Fibroblast of lung (primary cell): Measurements from ENCODE around the gene ARL6. TPM values are rescaled to one million over a fixed set of nuclear protein-coding genes. Genes with fewer than 3 reads are reported as not detected.

ENCODE experiments used
- DNase-seq, 2 donors: peaks; one replicate each; pipeline versions ENCODE4 v3.0.0 to v3.0.0-alpha.2; 2010; ENCODE audit warnings: low read depth in 2 of 2
- H2AFZ ChIP-seq: 2 replicates; pipeline ENCODE4 v1.5.1; 2012; ENCODE audit warnings: low read length, control low read depth, inconsistent platforms
- H3K27ac ChIP-seq: 2 replicates; pipeline ENCODE4 v1.5.1; 2011; ENCODE audit warnings: low read length, control low read depth; ENCODE audit not compliant: insufficient read depth
- H3K27me3 ChIP-seq: 2 replicates; pipeline ENCODE4 v1.5.1; 2011; ENCODE audit warnings: mild to moderate bottlenecking, low read length; ENCODE audit not compliant: control insufficient read depth, insufficient read depth
- H3K36me3 ChIP-seq: 2 replicates; pipeline ENCODE4 v1.5.1; 2011; ENCODE audit warnings: low read length; ENCODE audit not compliant: control insufficient read depth, insufficient read depth
- H3K4me1 ChIP-seq: 2 replicates; pipeline ENCODE4 v1.5.1; 2011; ENCODE audit warnings: low read length; ENCODE audit not compliant: control insufficient read depth, insufficient read depth; ENCODE audit errors: extremely low read depth
- H3K4me2 ChIP-seq: 2 replicates; pipeline ENCODE4 v1.5.1; 2011; ENCODE audit warnings: low read length, control low read depth; ENCODE audit not compliant: insufficient read depth; ENCODE audit errors: extremely low read depth
- H3K4me3 ChIP-seq, 4 experiments: fragments of 200-600 bp in 1 of 4; sonication (generic) in 1 of 4; replicated peaks in 1 of 4; 2 replicates each; pipeline ENCODE4 v1.5.1; 2011 to 2016; ENCODE audit warnings: low read length in 4 of 4, low read depth in 3 of 4, mild to moderate bottlenecking in 3 of 4, control low read depth in 2 of 4, inconsistent platforms in 1 of 4, mixed read lengths in 1 of 4; ENCODE audit not compliant: insufficient read depth in 1 of 4; ENCODE audit errors: control extremely low read depth in 1 of 4
- H3K79me2 ChIP-seq: 2 replicates; pipeline ENCODE4 v1.5.1; 2012; ENCODE audit warnings: mild to moderate bottlenecking, low read length, inconsistent platforms; ENCODE audit not compliant: control insufficient read depth, insufficient read depth
- H3K9ac ChIP-seq: 2 replicates; pipeline ENCODE4 v1.5.1; 2011; ENCODE audit warnings: mild to moderate bottlenecking, low read length, control low read depth; ENCODE audit not compliant: insufficient read depth
- H3K9me3 ChIP-seq: 2 replicates; pipeline ENCODE4 v1.5.1; 2012; ENCODE audit warnings: low read depth, low read length; ENCODE audit not compliant: control insufficient read depth, insufficient read depth
- H4K20me1 ChIP-seq: 2 replicates; pipeline ENCODE4 v1.5.1; 2011; ENCODE audit warnings: low read length; ENCODE audit not compliant: control insufficient read depth, insufficient read depth; ENCODE audit errors: extremely low read depth
- EZH2 ChIP-seq: IDR thresholded peaks from 2 replicates; pipeline ENCODE4 v1.5.1; 2012; ENCODE audit warnings: low read length, control low read depth, mild to moderate bottlenecking; ENCODE audit errors: missing control alignments
- polyA plus RNA-seq, 2 donors: library from polyadenylated mRNA; depleted of rRNA in 1 of 2; stranded (reverse) in 1 of 2; unstranded in 1 of 2; fragments of >200 nt; gene quantifications; 2 replicates each; pipeline ENCODE4 v1.2.1, GENCODE V29; 2011 to 2012; ENCODE audit warnings: missing spikeins in 1 of 2
- total RNA-seq: library from RNA; depleted of rRNA; stranded (reverse); fragments of >200 nt; gene quantifications from 2 replicates; pipeline ENCODE4 v1.2.1, GENCODE V29; 2014
- TF ChIP-seq, protein P1 (sequence below), 2 donors: IDR thresholded peaks in 1 of 2; conservative IDR thresholded peaks in 1 of 2; 1 replicate in 1 of 2; 2 replicates in 1 of 2; pipeline ENCODE4 v1.5.1; 2011 to 2012; ENCODE audit warnings: low read length in 2 of 2, control low read depth in 1 of 2, inconsistent platforms in 1 of 2, low read depth in 1 of 2, mild to moderate bottlenecking in 1 of 2

The ARL6 gene
- total and polyA plus RNA-seq, 2 donors (not counting 1 experiment from before 2014, with no cell fraction given), result 5.2 to 6.1 TPM

DNA sequence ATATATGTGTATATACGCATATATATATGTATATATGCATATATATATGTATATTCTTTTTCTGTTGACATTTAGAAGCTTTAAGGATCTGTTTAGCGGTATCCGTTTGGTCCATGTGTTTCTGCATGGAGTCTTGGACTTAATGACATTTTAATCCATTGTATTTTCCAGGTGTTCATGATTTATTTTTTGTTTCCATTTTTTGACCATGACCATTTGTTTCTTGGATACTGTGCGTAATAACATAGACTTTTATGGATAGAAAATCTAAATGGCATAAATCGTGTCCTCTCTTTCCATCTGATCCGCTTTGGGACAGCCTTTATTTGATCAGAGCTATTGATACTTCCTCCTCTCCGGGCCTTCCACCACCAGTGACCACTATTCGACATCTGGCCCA, 76.7 kb downstream of the ARL6 start:
- H3K9ac ChIP-seq, result no peak overlapping the region
- no peaks in the 10 kb centered on the region for H3K79me2 ChIP-seq
- H3K27ac ChIP-seq, result no peak overlapping the region
- no peak for DNase-seq
- no peaks in the 10 kb centered on the region for H3K27me3 ChIP-seq
- H2AFZ ChIP-seq, result no peak overlapping the region
- no peak overlapping the region for H3K4me2 ChIP-seq
- H3K9me3 ChIP-seq, result no peaks in the 10 kb centered on the region
- TF ChIP-seq, protein P1, sequence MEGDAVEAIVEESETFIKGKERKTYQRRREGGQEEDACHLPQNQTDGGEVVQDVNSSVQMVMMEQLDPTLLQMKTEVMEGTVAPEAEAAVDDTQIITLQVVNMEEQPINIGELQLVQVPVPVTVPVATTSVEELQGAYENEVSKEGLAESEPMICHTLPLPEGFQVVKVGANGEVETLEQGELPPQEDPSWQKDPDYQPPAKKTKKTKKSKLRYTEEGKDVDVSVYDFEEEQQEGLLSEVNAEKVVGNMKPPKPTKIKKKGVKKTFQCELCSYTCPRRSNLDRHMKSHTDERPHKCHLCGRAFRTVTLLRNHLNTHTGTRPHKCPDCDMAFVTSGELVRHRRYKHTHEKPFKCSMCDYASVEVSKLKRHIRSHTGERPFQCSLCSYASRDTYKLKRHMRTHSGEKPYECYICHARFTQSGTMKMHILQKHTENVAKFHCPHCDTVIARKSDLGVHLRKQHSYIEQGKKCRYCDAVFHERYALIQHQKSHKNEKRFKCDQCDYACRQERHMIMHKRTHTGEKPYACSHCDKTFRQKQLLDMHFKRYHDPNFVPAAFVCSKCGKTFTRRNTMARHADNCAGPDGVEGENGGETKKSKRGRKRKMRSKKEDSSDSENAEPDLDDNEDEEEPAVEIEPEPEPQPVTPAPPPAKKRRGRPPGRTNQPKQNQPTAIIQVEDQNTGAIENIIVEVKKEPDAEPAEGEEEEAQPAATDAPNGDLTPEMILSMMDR (conservative IDR thresholded peaks at IDR 0.05 in 1 of 2, IDR thresholded peaks at IDR 0.05 in 1 of 2; ENCODE audit: low read depth in 1 of 2, low read length in 2 of 2), result no peak
- TF ChIP-seq EZH2, result no peak
- H3K36me3 ChIP-seq, result no peaks in the 10 kb centered on the region
- H4K20me1 ChIP-seq, result no peaks in the 10 kb centered on the region
- no peak overlapping the region for H3K4me3 ChIP-seq
- H3K4me1 ChIP-seq, result no peaks in the 10 kb centered on the region

DNA sequence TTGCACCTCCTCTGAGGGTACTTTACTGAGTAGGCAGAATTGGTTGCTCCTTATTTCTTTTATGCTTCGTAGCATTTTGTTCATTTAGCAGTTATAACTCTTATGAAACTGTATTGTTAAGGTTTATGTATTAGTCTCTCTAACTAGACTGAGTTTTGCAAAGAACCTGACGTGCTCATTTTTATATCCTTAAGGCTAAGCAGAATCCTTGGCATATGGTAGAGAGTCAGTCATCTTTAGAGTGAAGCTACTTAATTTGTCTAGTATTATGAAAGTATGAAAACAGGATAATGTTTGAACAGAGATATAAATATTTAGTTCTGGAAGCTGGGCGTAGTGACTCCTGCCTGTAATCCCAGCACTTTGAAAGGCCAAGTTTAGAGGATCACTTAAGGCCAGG, 77.4 kb downstream of the ARL6 start:
- Histone ChIP-seq H2AFZ (no peak overlapping the region), H4K20me1 (no peaks in the 10 kb centered on the region), H3K4me1 (no peaks in the 10 kb centered on the region), H3K36me3 (no peaks in the 10 kb centered on the region), H3K9me3 (no peaks in the 10 kb centered on the region), H3K79me2 (no peaks in the 10 kb centered on the region), H3K9ac (no peak overlapping the region), H3K27me3 (no peaks in the 10 kb centered on the region), H3K4me2 (no peak overlapping the region), H3K27ac (no peak overlapping the region), H3K4me3 (no peak overlapping the region)
- DNase-seq, result no peak
- no peak for TF ChIP-seq EZH2
- TF ChIP-seq, protein P1 (conservative IDR thresholded peaks at IDR 0.05 in 1 of 2, IDR thresholded peaks at IDR 0.05 in 1 of 2; ENCODE audit: low read depth in 1 of 2, low read length in 2 of 2), result no peak

DNA sequence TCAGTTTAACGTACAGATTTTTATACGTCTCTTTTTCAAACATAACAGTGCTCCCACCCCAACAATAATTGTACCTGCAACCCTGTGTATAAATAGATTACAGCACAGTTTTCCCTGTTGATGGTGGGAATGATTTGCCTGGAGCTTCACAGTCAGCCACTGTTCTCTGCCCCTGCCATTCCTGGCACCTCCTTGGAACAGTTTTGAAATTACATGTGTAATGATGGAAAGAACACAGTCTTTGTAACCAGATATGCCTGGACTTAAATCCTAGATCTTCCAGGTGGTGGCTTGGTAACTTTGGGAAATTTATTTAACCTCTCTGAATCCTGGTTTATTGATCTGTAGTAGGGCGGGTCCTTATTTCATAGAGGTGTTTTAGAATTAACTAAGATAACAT, 84.2 kb downstream of the ARL6 start:
- Histone ChIP-seq H2AFZ (no peak overlapping the region), H3K9ac (no peak overlapping the region), H3K9me3 (no peaks in the 10 kb centered on the region), H3K27me3 (no peaks in the 10 kb centered on the region), H3K4me3 (no peak overlapping the region), H3K79me2 (no peaks in the 10 kb centered on the region), H3K27ac (no peak overlapping the region), H4K20me1 (no peaks in the 10 kb centered on the region), H3K36me3 (no peaks in the 10 kb centered on the region), H3K4me1 (no peaks in the 10 kb centered on the region), H3K4me2 (no peak overlapping the region)
- no peak for DNase-seq
- TF ChIP-seq EZH2, result no peak
- TF ChIP-seq, protein P1 (conservative IDR thresholded peaks at IDR 0.05 in 1 of 2, IDR thresholded peaks at IDR 0.05 in 1 of 2; ENCODE audit: low read depth in 1 of 2, low read length in 2 of 2), result no peak

Other genes starting within 250 kb of the ARL6 start
- 29.9 and 33.4 TPM in 2 replicates for gene CRYBG3, start 57.3 kb downstream of the ARL6 start, total RNA-seq
- gene CRYBG3, start 57.3 kb downstream of the ARL6 start, polyA plus RNA-seq, result 7.6 and 8.7 TPM in 2 replicates
- 36.7 and 46.1 TPM in 2 replicates for gene RIOX2, start 207.7 kb downstream of the ARL6 start, total RNA-seq
- 23.1 and 23.7 TPM in 2 replicates for gene RIOX2, start 207.7 kb downstream of the ARL6 start, polyA plus RNA-seq